Endometrial microvascular endothelial cells (primary cell): Measurements from ENCODE around the gene ANGPTL3. TPM values are rescaled to one million over a fixed set of nuclear protein-coding genes. Genes with fewer than 3 reads are reported as not detected.

Experiments
- in situ Hi-C: cut with HindIII; loops from 2 replicates; pipeline ENCODE4 v1.10.0; 2017; ENCODE audit warnings: low sequenced_read_pairs, low pct_unique_long_range_greater_than_20kb; ENCODE audit errors: inconsistent ontology term
- total RNA-seq: library from RNA; depleted of rRNA; stranded (reverse); fragments of >200 nt; gene quantifications from one replicate; pipeline ENCODE4 v1.2.3, GENCODE V29; 2015; ENCODE audit errors: inconsistent ontology term

Gene ANGPTL3
- total RNA-seq, 1 donor from 2014 or later: not detected

GRCh38 chr1:62613325-62613727 is 16.0 kb downstream of the ANGPTL3 start:
- in situ Hi-C loops: no loop called here

DNA sequence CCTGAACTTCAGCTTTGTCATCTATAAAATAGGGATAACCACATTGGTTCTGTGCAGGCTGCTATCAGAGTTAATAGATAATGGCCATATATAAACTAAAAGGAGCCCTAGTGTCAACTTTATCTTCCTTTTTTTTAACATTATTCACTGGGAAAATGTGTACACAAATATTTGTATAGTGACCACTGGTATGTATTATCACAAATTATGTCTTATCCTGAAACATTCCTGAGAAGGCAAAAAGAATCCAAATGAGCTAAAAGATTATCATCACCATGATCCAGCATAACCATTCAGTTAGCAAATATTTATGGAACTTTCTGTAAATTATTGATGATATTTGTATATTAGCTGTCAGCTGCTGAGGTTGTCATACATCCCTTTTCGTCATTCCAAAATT is 16.6 kb downstream of the ANGPTL3 start:
- in situ Hi-C loops: no loop called here

DNA sequence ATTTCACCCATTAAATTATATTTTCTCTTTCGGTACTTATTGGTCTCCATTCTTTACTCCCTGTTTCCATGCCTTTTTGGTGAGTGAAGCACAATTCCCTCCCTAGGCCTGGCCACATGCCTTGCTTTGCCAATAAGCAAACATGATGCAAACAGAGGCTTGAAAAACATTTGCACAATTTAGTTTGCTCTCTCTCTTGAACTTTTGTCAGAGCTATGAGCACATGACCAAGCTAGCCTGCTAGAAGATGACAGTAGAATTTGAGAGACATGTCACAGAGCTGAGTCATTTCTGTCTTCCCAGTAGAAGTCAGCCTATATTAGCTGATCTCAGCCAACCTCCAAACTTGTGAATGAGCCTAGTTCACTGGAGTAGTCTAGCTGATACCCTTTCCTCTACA is 24.6 kb downstream of the ANGPTL3 start:
- in situ Hi-C loops: no loop called here

GRCh38 chr1:62625415-62625814 is 28.1 kb downstream of the ANGPTL3 start:
- in situ Hi-C loops: no loop called here

GRCh38 chr1:62628506-62628905 is 31.2 kb downstream of the ANGPTL3 start:
- in situ Hi-C loops: no loop called here

GRCh38 chr1:62637392-62638105 is 40.2 kb downstream of the ANGPTL3 start:
- in situ Hi-C loops: no loop called here

- in situ Hi-C loops: no loop called here
These were observed 46.0 kb downstream of the ANGPTL3 start for GRCh38 chr1:62643283-62643682.

GRCh38 chr1:62652387-62652786 is 55.1 kb downstream of the ANGPTL3 start:
- in situ Hi-C loops: no loop called here

DNA sequence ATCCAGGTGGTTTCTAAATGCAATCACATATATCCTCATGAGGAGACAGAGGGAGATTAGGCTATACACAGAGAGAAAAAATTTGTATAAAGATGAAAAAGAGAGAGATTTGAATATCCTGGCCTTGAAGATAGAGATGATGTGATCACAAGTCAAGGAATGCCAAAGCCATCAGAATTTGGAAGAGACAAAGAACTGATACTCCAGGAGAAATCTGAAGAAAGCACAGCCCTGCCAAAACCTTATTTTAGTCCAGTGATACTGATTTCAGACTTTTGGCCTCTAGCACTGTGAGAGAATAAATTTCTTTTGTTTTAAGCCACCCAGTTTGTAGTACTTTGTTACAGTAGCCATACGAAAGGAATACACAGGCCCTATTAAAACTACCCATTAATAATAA is 57.4 kb downstream of the ANGPTL3 start:
- in situ Hi-C loops: no loop called here

Other genes starting within 250 kb of the ANGPTL3 start
- gene USP1, start 160.5 kb upstream of the ANGPTL3 start, total RNA-seq: 32.3 TPM
- 23.9 TPM for gene DOCK7, start 90.9 kb downstream of the ANGPTL3 start, total RNA-seq
- 23.3 TPM for gene ATG4C, start 186.6 kb downstream of the ANGPTL3 start, total RNA-seq